ENCODE data around the gene NR6A1. TPM values are rescaled to one million over a fixed set of nuclear protein-coding genes. Genes with fewer than 3 reads are reported as not detected.

Gene NR6A1
- total and polyA plus RNA-seq, 2 of the 8 experiments (the other 6 are each of a cell fraction or from before 2014, with no cell fraction given) = 93.2 to 237 TPM

DNA sequence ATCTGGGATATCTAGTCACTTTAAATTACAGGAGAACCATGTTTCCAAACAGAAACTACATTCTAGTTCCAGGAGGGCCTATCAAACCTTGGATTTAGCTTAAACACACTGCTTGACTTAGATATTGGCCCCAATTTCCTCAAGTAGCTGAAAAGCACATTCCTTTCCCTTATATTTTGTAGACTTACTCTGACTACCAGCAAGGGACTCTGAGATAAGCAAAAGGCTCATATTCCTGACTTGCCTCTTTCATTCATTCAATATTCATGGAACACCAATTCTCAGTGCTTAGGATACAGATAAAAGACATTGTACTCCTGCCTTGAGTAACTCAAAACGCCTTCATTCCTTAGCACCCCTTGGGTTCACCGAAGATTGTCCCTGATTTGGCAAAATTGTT is 11.8 kb downstream of the NR6A1 start:
- Histone ChIP-seq H2BK15ac (ENCODE audit: low read length) (no peak overlapping the region), H4K5ac (ENCODE audit: insufficient read length, low read depth, low read length) (peak overlapping the region; percentile 16), H4K8ac (ENCODE audit: extremely low read depth, insufficient read depth, low read length) (no peak overlapping the region), H3K23ac (ENCODE audit: insufficient read length) (no peak overlapping the region), H4K20me1 (replicated peaks in 1 of 2; ENCODE audit: control insufficient read depth in 1 of 2, insufficient read depth in 2 of 2, low read length in 2 of 2) (no peaks in the 10 kb centered on the region), H3K4me3 (ENCODE audit: extremely low read depth in 1 of 4, insufficient read depth in 2 of 4, low read depth in 3 of 4, low read length in 4 of 4) (peak overlapping the region in 1 of 4 experiments; percentile 56; a peak in 1 of 8 replicates), H2AK5ac (ENCODE audit: low read depth, low read length) (0 out of 2 replicates have a peak overlapping the region, but pooled peaks have one; percentile 5), H3K27ac (ENCODE audit: low read depth, low read length) (peak overlapping the region; percentile 36; the same call in 1 of the 2 replicates), H3K79me2 (ENCODE audit: control insufficient read depth in 1 of 2, insufficient read depth in 2 of 2, low read length in 2 of 2) (peaks cover 0 to 84% of the 10 kb centered on the region in 2 experiments; a peak in 3 of 4 replicates), H3K14ac (ENCODE audit: insufficient read length) (no peak overlapping the region), H2BK20ac (ENCODE audit: low read length) (peak overlapping the region; percentile 49), H3K23me2 (ENCODE audit: low read depth, low read length) (0 out of 2 replicates have a peak, but pooled peaks cover 3% of the 10 kb centered on the region), H3K27me3 (replicated peaks in 1 of 4; ENCODE audit: control insufficient read depth in 3 of 4, extremely low read depth in 1 of 4, insufficient read depth in 3 of 4, low read length in 3 of 4) (no peaks in the 10 kb centered on the region), H3K4ac (replicated peaks; ENCODE audit: insufficient read length, low read depth, low read length) (peak overlapping the region; percentile 36), H3K56ac (replicated peaks; ENCODE audit: insufficient read length, low read depth, low read length) (no peak overlapping the region), H3K4me1 (replicated peaks in 1 of 4; ENCODE audit: control insufficient read depth in 3 of 4, insufficient read depth in 4 of 4, low read length in 3 of 4) (peaks cover 11 to 48% (median 28%) of the 10 kb centered on the region in 4 experiments; a peak in 5 of 7 replicates), H3K9me3 (ENCODE audit: insufficient read depth in 2 of 2, low read depth in 1 of 2, low read length in 1 of 2) (no peaks in the 10 kb centered on the region), H2AFZ (ENCODE audit: low read length) (no peak overlapping the region), H3K18ac (ENCODE audit: extremely low read depth, low read length) (peak overlapping the region; percentile 6; the same call in 1 of the 2 replicates), H3K79me1 (ENCODE audit: low read depth, low read length) (no peaks in the 10 kb centered on the region), H3K4me2 (ENCODE audit: insufficient read depth in 1 of 2, low read depth in 2 of 2, low read length in 2 of 2) (peak overlapping the region; percentile 61 to 76), H3K9ac (replicated peaks in 1 of 4; ENCODE audit: extremely low read depth in 1 of 4, low read depth in 3 of 4, low read length in 3 of 4) (no peak overlapping the region), H4K91ac (replicated peaks; ENCODE audit: insufficient read length, low read length) (peak overlapping the region; percentile 36), H2BK12ac (ENCODE audit: low read depth, low read length) (peak overlapping the region; percentile 60), H2BK120ac (replicated peaks; ENCODE audit: low read depth, low read length) (peak overlapping the region; percentile 3), H2BK5ac (ENCODE audit: low read depth, low read length) (peak overlapping the region; percentile 53; the same call in 1 of the 2 replicates), H3K36me3 (ENCODE audit: control insufficient read depth in 2 of 4, insufficient read depth in 4 of 4, low read length in 3 of 4) (no peaks in the 10 kb centered on the region)
- CTCF ChIA-PET (ENCODE audit: partially characterized antibody) = interaction anchor here (0.8 to 5.5 kb wide), 8 partner anchors 10 to 214 kb away, joined by 3 to 31 read pairs (median 4); partner anchors contain the start of gene WDR38
- DNase-seq (ENCODE audit: low read depth in 1 of 2, low spot score in 2 of 2) = no peak
- TF ChIP-seq RXRA (IDR thresholded peaks at IDR 0.05; ENCODE audit: insufficient read depth, low read depth, low read length) (no peak), BCL11A (IDR thresholded peaks at IDR 0.05; ENCODE audit: low read depth in 2 of 2, low read length in 2 of 2) (no peak), POLR2AphosphoS5 (IDR thresholded peaks at IDR 0.05; ENCODE audit: low read depth, low read length) (no peak), SIRT6 (IDR thresholded peaks at IDR 0.05; ENCODE audit: low read length) (no peak), YY1 (IDR thresholded peaks at IDR 0.05; ENCODE audit: low read depth, low read length) (no peak), PHF8 (conservative IDR thresholded peaks at IDR 0.05; ENCODE audit: low read depth, low read length) (no peak), RBBP5 (IDR thresholded peaks at IDR 0.05; ENCODE audit: borderline replicate concordance, low read depth, low read length) (no peak), SP1 (IDR thresholded peaks at IDR 0.05; ENCODE audit: low read depth, low read length) (no peak), MAFK (IDR thresholded peaks at IDR 0.05; ENCODE audit: low read depth, low read length) (no peak), JUND (IDR thresholded peaks at IDR 0.05; ENCODE audit: low read length) (no peak), EP300 (IDR thresholded peaks at IDR 0.05; ENCODE audit: borderline replicate concordance in 1 of 2, low read depth in 2 of 2, low read length in 2 of 2) (no peak)
- TF ChIP-seq, protein P1, sequence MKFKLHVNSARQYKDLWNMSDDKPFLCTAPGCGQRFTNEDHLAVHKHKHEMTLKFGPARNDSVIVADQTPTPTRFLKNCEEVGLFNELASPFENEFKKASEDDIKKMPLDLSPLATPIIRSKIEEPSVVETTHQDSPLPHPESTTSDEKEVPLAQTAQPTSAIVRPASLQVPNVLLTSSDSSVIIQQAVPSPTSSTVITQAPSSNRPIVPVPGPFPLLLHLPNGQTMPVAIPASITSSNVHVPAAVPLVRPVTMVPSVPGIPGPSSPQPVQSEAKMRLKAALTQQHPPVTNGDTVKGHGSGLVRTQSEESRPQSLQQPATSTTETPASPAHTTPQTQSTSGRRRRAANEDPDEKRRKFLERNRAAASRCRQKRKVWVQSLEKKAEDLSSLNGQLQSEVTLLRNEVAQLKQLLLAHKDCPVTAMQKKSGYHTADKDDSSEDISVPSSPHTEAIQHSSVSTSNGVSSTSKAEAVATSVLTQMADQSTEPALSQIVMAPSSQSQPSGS (IDR thresholded peaks at IDR 0.05; ENCODE audit: low read length) = no peak
- POLR2A ChIA-PET (ENCODE audit: partially characterized antibody) = interaction anchor here (1.1 to 5.5 kb wide), 4 partner anchors 11 to 98 kb away, joined by 3 to 50 read pairs (median 4); partner anchors contain the start of gene NR6A1
- FAIRE-seq = no peak
- WGBS, 2 experiments (ENCODE audit: extremely low coverage in 1 of 2, insufficient coverage in 1 of 2, insufficient read length in 1 of 2, insufficient replicate concordance in 2 of 2, low coverage in 1 of 2, low lambda C conversion rate in 2 of 2, missing lambda C conversion rate in 1 of 2) = 56% methylated on average over 2 of the region's 2 CpGs; no CpG with 5 or more reads in 1 of the 2 experiments

Data from H1 (cell line).